ENCODE measurements around the gene LRP5.
"Not testable (repeated sequence)": the region's sequence is repeated elsewhere in the genome, so short reads cannot be mapped to it uniquely, and the experiment has no call there.

The LRP5 gene

GRCh38 chr11:68282861-68283230, 29.5 kb upstream of the LRP5 start:
- DNase-seq, result no peak

GRCh38 chr11:68284588-68284987, 27.8 kb upstream of the LRP5 start:
- not testable (repeated sequence) for DNase-seq

DNA sequence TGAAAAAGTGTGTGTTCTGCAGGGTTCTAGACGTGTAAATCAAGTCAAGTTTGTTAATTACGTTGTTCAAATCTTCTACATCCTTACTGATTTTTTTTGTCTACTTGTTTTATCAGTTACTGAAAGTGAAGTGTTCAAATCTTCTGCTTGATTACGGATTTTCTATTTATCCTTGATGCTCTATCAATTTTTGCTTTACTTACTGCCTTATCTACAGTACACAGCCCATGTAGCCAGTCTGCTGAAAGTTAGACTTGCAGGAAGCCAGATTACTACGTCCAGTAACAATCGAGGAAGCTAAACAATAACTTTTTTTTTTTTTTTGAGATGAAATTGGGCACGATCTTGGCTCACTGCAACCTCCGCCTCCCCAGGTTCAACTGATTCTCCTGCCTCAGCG, 25.0 kb upstream of the LRP5 start:
- no peak for DNase-seq

GRCh38 chr11:68289456-68289855, 22.9 kb upstream of the LRP5 start:
- DNase-seq, result no peak

- DNase-seq, result no peak
Measured at GRCh38 chr11:68293708-68294107, 18.7 kb upstream of the LRP5 start.

DNA sequence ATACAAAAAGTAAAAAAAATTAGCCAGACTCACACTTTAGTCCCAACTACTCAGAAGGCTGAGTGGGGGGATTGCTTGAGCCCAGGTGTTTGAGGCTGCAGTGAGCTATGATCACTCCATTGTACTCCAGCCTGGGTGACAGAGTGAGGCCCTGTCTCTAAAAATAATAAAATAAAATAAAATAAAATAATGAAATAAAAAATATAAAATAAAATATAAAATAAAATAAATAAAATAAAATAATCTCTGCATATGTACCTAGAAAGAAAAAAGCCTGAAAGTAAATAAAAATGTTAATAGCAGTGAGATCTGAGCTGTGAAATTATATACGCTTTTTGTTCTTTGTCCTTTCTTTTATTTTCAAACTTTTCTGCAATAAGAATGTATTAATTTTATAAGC, 17.1 kb upstream of the LRP5 start:
- no peak for DNase-seq

DNA sequence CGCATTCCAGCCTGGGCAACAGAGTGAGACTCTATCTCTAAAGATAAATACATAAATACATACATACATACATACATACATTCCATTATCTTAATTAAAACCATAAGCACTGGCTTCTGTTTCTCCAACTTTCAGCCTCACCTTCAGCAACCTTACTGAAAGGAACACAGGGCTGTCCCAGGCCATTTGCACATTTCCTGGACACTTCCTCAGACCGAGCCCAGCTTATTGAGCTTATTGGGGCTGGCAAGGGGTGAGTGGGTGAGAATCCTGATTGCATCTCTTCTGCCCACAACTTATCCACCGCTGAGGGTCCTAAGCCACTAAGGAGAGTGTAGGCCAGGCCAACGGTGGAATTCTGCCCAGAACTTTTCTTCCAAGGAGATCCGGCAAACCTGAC, 16.5 kb upstream of the LRP5 start:
- no peak for DNase-seq

GRCh38 chr11:68296344-68297051, 15.9 kb upstream of the LRP5 start:
- DNase-seq, result no peak

DNA sequence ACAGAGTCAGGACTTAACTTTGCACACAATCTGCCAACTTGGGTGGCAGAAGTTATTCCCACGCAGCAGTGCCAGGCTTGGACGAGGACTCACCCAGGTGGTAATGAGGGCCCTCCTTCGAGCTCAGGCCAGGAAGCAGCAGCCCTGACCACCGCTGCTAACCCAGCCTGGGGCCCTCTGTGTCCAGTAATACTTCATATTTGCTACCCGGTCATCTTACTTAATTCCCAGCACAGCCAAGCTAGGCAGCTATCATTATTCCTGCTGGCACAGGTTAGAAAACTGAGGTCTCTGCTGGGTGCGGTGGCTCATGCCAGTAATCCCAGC, 15.4 kb upstream of the LRP5 start:
- no peak for DNase-seq

GRCh38 chr11:68297494-68297811, 14.9 kb upstream of the LRP5 start:
- no peak for DNase-seq

- DNase-seq, result peak; percentile 50 to 54
Measured at GRCh38 chr11:68297812-68298658, 14.4 kb upstream of the LRP5 start.

- no peak for DNase-seq
Measured at GRCh38 chr11:68298659-68299516, 13.5 kb upstream of the LRP5 start.

GRCh38 chr11:68299517-68299879, 12.9 kb upstream of the LRP5 start:
- DNase-seq, result not testable (repeated sequence)

GRCh38 chr11:68300076-68300830, 12.1 kb upstream of the LRP5 start:
- no peak for DNase-seq

DNA sequence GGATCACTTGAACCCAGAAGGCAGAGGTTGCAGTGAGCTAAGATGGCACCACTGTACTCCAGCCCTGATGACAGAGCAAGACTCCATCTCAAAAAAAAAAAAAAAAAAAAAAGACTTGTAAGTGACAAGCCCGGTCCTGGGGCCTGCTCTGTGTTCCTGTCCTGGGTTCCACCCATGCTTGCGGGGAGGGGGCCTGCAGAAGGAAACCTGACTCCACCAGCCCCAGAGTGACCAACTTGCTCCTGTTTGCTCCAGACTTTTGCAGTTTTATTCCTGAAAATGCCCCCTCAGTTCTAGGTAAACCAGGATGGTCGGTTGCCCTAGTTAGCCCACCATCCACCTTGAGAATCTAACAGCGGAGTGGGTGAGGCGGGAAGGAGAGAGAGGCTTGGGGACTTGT, 10.1 kb upstream of the LRP5 start:
- no peak for DNase-seq

GRCh38 chr11:68302670-68303069, 9.7 kb upstream of the LRP5 start:
- no peak for DNase-seq

DNA sequence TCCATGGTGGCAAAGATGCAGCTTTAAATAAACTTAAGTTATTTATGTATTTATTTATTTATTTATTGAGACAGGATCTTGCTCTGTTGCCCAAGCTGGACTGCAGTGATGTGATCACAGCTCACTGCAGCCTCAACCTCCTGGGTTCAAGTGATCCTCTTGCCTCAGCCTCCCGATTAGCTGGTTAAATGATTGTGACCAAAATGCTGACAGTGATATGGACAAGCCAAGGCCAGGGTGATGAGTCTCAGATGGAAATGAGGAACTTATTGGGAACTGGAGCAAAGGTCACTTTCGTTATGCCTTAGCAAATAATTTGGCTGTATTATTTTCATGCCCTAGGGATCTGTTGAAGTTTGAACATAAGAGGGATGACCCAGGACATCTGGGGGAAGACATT, 9.3 kb upstream of the LRP5 start:
- DNase-seq, result no peak

DNA sequence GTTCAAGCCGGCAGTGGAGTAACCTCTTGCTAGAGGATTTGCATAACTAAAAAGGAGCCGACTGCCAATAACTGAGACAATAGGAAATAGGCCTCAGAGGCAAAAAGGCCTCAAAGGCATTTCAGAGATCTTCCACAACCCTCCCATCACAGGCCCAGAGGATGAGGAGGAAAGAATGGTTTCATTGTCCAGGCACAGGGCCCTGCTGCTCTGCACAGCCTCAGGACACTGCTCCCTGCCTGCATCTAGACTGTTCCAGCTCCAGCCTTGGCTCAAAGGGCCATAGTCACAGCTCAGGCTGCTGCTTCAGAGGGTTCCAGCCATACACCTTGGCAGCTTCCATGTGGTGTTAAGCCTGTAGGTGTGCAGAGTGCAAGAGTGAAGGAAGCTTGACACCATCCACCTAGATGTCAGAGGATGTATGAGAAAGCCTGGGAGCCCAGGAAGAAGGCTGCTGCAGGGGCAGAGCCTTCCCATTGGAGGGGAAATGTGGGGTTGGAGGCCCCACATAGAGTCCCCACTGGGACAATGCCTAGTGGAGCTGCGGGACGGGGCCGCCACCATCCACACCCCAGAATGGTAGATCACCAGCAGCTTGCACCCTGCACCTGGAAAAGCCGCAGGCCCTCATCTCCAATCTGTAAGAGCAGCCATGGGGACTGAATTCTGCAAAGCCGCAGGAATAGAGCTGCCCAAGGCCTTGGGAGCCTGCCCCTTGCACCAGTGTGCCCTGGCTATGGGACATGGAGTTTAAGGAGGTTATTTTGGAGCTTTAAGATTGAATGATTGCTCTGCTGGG, 8.2 kb upstream of the LRP5 start:
- no peak for DNase-seq

DNA sequence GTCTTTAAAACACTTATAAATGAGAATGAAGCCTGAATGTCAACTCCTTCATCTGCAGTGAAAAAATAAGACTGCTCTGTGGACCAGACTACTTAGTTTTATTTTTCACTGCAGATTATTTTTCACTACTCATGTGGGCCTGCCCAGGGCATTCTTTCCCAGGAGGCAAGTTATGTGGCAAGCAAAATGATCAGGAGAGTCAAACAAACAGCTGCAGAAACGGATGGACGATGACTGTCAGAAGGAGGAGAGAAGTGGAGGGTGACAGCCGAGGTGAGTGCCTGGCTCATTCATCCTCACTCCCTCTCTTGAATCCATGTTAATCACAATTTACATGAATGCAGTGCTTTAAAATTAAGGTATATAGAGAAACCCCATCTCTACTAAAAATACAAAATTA, 5.8 kb upstream of the LRP5 start:
- DNase-seq, result no peak

DNA sequence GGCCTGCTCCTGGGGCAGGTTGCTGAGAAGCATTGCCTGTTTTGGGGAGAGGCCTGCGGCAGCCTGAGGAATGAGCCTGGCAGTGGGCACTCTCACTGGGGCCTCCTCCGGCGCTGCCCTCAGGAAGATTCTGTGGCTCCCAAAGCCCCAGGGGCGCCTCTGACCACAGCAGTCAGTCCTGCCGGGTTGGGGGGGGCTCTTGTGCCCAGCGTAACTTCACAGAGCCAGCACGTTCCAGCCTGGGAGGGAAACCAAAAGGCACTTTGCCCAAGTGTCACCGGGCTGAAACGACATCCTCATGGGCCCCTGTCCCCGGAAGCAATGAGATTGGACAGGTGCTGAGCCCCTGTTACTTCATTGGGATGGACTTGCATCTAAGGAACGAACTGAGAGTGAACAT, 4.3 kb upstream of the LRP5 start:
- no peak for DNase-seq

GRCh38 chr11:68309621-68310185, 2.7 kb upstream of the LRP5 start:
- DNase-seq, result no peak

All from Kasumi-1 (cell line).